ENCODE data around the gene SIRT1.
"Not testable (repeated sequence)": the region's sequence is repeated elsewhere in the genome, so short reads cannot be mapped to it uniquely, and the experiment has no call there.

Gene SIRT1

GRCh38 chr10:67955614-67956013, 71.2 kb downstream of the SIRT1 start:
- in situ Hi-C loops (cut with HindIII; ENCODE audit: low sequenced_read_pairs) = loop anchor here (5.0 kb wide), 1 partner anchor 97 kb away; no protein-coding TSS in a partner anchor

- in situ Hi-C loops (cut with HindIII; ENCODE audit: low sequenced_read_pairs) = loop anchor here (5.0 kb wide), 1 partner anchor 92 kb away; no protein-coding TSS in a partner anchor
Measured at GRCh38 chr10:67959839-67960476, 75.5 kb downstream of the SIRT1 start.

DNA sequence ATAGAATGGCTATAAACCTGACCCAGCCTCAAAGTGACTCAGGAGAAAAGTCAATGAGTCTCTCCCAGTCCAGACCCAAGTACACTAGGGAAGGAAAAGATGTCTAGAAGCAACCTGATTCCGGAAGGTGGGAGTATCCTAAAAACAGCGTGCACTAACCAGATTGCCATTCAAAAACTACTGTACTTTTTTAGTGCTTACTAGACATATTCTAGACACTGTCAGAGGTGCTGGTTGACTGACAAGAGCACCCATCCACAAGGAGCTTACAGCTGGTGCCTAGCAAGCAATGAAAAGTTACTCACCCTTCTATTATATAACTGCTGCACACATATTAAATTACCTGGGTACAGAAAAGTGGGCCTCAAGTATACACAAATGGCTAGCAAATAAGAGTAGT, 81.0 kb downstream of the SIRT1 start:
- in situ Hi-C loops (cut with HindIII; ENCODE audit: low sequenced_read_pairs) = no loop called here

- in situ Hi-C loops (cut with HindIII; ENCODE audit: low sequenced_read_pairs) = not testable (repeated sequence)
Measured at GRCh38 chr10:67966035-67966434, 81.6 kb downstream of the SIRT1 start.

Data from endothelial cell of hepatic sinusoid (primary cell).